PC-9 (cell line): ENCODE data around the gene ZDHHC14.

Source experiments
- EZH2 ChIP-seq: fragments of 200-600 bp; sonication (generic); IDR thresholded peaks from 2 replicates; pipeline ENCODE4 v1.8.0; 2017; ENCODE audit warnings: antibody characterized with exemption, low read depth
- TF ChIP-seq, protein P1 (sequence below): fragments of 200-600 bp; sonication (generic); conservative IDR thresholded peaks from 2 replicates; pipeline ENCODE4 v1.6.1; 2017; ENCODE audit warnings: mixed run types, antibody characterized with exemption, mild to moderate bottlenecking, moderate library complexity

- TF ChIP-seq, protein P1, sequence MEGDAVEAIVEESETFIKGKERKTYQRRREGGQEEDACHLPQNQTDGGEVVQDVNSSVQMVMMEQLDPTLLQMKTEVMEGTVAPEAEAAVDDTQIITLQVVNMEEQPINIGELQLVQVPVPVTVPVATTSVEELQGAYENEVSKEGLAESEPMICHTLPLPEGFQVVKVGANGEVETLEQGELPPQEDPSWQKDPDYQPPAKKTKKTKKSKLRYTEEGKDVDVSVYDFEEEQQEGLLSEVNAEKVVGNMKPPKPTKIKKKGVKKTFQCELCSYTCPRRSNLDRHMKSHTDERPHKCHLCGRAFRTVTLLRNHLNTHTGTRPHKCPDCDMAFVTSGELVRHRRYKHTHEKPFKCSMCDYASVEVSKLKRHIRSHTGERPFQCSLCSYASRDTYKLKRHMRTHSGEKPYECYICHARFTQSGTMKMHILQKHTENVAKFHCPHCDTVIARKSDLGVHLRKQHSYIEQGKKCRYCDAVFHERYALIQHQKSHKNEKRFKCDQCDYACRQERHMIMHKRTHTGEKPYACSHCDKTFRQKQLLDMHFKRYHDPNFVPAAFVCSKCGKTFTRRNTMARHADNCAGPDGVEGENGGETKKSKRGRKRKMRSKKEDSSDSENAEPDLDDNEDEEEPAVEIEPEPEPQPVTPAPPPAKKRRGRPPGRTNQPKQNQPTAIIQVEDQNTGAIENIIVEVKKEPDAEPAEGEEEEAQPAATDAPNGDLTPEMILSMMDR, result no peak
- TF ChIP-seq EZH2, result no peak
These were observed 248.2 kb downstream of the ZDHHC14 start for GRCh38 chr6:157629220-157629619.
